Thoracic aorta (tissue), 2 donors: Measurements from ENCODE around the gene EMC10. TPM values are rescaled to one million over a fixed set of nuclear protein-coding genes. Genes with fewer than 3 reads are reported as not detected.
"Not testable (repeated sequence)": the region's sequence is repeated elsewhere in the genome, so short reads cannot be mapped to it uniquely, and the experiment has no call there.

Source experiments
- ATAC-seq: fragments of 150-250 bp; one replicate; pipeline ENCODE4 v1.8.0; 2017; ENCODE audit warnings: low read depth; ENCODE audit not compliant: insufficient number of reproducible peaks, low FRiP score
- DNase-seq: peaks from one replicate; pipeline ENCODE4 v3.0.0-alpha.2; 2020; ENCODE audit warnings: low spot score
- H3K27ac ChIP-seq, 2 donors: fragments of 200-600 bp; sonication (generic); 1 replicate in 1 of 2; 2 replicates in 1 of 2; pipeline ENCODE4 v1.5.1; 2016; ENCODE audit warnings: mild to moderate bottlenecking in 2 of 2, moderate library complexity in 2 of 2
- H3K27me3 ChIP-seq: fragments of 200-600 bp; sonication (generic); replicated peaks from 2 replicates; pipeline ENCODE4 v1.6.0; 2016; ENCODE audit warnings: mild to moderate bottlenecking; ENCODE audit not compliant: insufficient read depth
- H3K36me3 ChIP-seq: fragments of 200-600 bp; sonication (generic); one replicate; pipeline ENCODE4 v1.5.1; 2016
- H3K4me1 ChIP-seq, 2 donors: fragments of 200-600 bp; sonication (generic); 1 replicate in 1 of 2; 2 replicates in 1 of 2; pipeline versions ENCODE4 v1.5.1 to v1.6.0; 2016; ENCODE audit warnings: low read depth in 2 of 2, mild to moderate bottlenecking in 1 of 2; ENCODE audit not compliant: control insufficient read depth in 1 of 2
- H3K4me3 ChIP-seq: fragments of 200-600 bp; sonication (generic); 2 replicates; pipeline ENCODE4 v1.5.1; 2016; ENCODE audit warnings: mild to moderate bottlenecking
- H3K9me3 ChIP-seq: fragments of 200-600 bp; sonication (generic); 2 replicates; pipeline ENCODE4 v1.5.1; 2016
- total RNA-seq, 2 donors: library from RNA; depleted of rRNA; stranded (reverse); fragments of >200 nt; gene quantifications; one replicate each; pipeline versions ENCODE4 v1.1.0 to v1.2.3, GENCODE V29; 2016
- TF ChIP-seq, protein P1 (sequence below): fragments of 200-600 bp; sonication (generic); IDR thresholded peaks from one replicate; pipeline ENCODE4 v1.5.1; 2019; ENCODE audit warnings: antibody characterized with exemption

The EMC10 gene
- total RNA-seq, 2 donors from 2014 or later = 85.6 to 139 TPM

- Histone ChIP-seq H3K4me1 (no peaks in the 10 kb centered on the region), H3K36me3 (no peaks in the 10 kb centered on the region), H3K27ac (no peak overlapping the region), H3K9me3 (no peaks in the 10 kb centered on the region), H3K4me3 (no peak overlapping the region), H3K27me3 (no peaks in the 10 kb centered on the region)
- ATAC-seq = no peak
- TF ChIP-seq, protein P1, sequence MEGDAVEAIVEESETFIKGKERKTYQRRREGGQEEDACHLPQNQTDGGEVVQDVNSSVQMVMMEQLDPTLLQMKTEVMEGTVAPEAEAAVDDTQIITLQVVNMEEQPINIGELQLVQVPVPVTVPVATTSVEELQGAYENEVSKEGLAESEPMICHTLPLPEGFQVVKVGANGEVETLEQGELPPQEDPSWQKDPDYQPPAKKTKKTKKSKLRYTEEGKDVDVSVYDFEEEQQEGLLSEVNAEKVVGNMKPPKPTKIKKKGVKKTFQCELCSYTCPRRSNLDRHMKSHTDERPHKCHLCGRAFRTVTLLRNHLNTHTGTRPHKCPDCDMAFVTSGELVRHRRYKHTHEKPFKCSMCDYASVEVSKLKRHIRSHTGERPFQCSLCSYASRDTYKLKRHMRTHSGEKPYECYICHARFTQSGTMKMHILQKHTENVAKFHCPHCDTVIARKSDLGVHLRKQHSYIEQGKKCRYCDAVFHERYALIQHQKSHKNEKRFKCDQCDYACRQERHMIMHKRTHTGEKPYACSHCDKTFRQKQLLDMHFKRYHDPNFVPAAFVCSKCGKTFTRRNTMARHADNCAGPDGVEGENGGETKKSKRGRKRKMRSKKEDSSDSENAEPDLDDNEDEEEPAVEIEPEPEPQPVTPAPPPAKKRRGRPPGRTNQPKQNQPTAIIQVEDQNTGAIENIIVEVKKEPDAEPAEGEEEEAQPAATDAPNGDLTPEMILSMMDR = no peak
- no peak for DNase-seq
Observed at GRCh38 chr19:50465986-50466705, 10.2 kb upstream of the EMC10 start.

DNA sequence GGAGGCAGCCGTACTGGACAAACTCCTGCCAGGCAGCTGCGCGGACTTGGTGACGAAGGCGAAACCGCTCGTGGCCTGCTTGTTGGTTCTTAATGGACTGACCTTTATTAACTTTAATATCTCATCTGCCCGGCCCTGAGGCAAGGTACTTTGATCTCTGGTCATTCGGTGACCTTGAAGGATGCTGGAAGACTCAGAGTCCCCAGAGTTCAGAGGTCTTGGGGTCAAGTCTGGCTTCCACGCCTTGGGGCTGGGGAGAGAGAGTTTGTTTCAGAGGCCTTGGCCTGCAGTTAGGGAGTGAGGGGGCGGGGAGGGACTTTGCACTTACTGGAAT is 9.6 kb upstream of the EMC10 start:
- TF ChIP-seq, protein P1 = no peak
- H3K27ac ChIP-seq = no peak overlapping the region
- no peaks in the 10 kb centered on the region for H3K27me3 ChIP-seq
- no peaks in the 10 kb centered on the region for H3K4me1 ChIP-seq
- no peak overlapping the region for H3K4me3 ChIP-seq
- no peaks in the 10 kb centered on the region for H3K36me3 ChIP-seq
- no peak for DNase-seq
- no peak for ATAC-seq
- H3K9me3 ChIP-seq = no peaks in the 10 kb centered on the region

DNA sequence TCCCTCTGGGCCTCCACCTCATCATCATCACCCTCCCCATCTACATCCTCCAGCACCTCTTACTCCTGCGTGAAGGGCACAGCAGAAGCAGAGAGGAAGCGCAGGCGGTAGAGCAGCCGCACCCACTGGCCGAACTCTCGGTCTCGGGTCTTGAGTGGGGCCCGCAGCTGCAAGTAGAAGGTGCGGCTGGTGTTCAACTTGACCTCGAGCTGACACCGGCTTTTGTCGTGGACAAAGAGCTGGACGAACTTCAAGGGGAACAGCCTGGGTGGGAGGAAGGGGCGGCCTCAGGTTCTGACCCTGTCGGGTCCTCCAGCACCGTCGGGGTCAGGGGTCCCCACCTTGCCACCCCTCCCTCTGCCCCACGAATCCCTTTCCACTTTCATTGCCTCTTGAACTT is 8.7 kb upstream of the EMC10 start:
- Histone ChIP-seq H3K4me1 (no peaks in the 10 kb centered on the region), H3K36me3 (no peaks in the 10 kb centered on the region), H3K4me3 (no peak overlapping the region), H3K9me3 (no peaks in the 10 kb centered on the region), H3K27me3 (no peaks in the 10 kb centered on the region), H3K27ac (no peak overlapping the region)
- ATAC-seq (no peak), DNase-seq (no peak)
- TF ChIP-seq, protein P1 = no peak

GRCh38 chr19:50468818-50469217 is 7.5 kb upstream of the EMC10 start:
- Histone ChIP-seq H3K27ac (no peak overlapping the region), H3K9me3 (no peaks in the 10 kb centered on the region), H3K4me1 (no peaks in the 10 kb centered on the region), H3K36me3 (no peaks in the 10 kb centered on the region), H3K27me3 (no peaks in the 10 kb centered on the region), H3K4me3 (no peak overlapping the region)
- DNase-seq = no peak
- no peak for ATAC-seq
- TF ChIP-seq, protein P1 = no peak

DNA sequence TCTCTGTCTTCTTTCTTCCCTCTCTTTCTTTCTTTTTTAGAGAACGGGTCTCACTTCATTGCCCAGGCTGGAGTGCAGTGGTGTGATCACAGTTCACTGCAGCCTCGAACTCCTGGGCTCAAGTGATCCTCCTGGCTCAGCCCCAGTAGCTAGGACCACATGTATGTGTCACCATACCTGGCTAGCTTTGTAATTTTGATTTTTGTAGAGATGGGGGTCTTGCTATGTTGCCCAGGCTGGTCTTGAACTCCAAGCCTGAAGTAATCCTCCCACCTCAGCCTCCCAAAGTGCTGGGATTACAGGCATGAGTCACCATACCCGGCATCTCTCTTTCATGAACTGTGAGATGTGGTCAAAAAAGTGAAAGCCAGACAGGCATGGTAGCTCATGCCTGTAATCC is 3.0 kb upstream of the EMC10 start:
- not testable (repeated sequence) for H3K4me3 ChIP-seq, H3K27ac ChIP-seq, H3K9me3 ChIP-seq, H3K36me3 ChIP-seq, ATAC-seq, H3K27me3 ChIP-seq, DNase-seq
- H3K4me1 ChIP-seq = peaks cover 8 to 16% of the 10 kb centered on the region in 2 donors

DNA sequence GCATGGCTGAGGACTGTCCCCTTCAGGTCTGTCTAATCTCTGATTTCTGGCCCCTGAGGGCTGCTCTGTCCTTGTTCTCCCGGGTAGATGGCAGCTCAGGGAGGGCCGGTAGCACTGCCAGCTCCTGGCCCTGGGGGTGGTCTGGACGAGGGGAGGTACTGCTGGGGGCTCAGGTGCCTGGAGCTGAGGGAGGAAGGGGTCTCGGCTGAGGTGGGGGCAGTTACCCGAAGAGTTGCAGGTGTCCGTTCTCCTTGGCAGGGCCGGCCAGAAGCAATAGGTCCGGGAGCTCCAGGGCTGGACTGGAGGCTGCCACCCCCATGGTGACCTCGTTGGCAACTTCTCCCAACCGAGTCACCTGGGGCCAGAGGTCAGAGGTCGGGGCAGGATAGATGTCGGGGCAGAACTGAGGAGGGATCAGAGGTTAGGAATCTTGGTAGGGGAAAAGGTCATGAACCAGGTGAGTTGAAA is 1.2 kb upstream of the EMC10 start:
- ATAC-seq (no peak), DNase-seq (no peak)
- no peak overlapping the region for H3K27ac ChIP-seq
- H3K36me3 ChIP-seq = peaks cover 10% of the 10 kb centered on the region
- TF ChIP-seq, protein P1 = no peak
- no peak overlapping the region for H3K4me3 ChIP-seq
- peaks cover 8 to 17% of the 10 kb centered on the region in 2 donors for H3K4me1 ChIP-seq
- H3K9me3 ChIP-seq = no peaks in the 10 kb centered on the region
- H3K27me3 ChIP-seq = no peaks in the 10 kb centered on the region
